ENCODE data around the gene KRTAP4-11.
"Not testable (repeated sequence)": the region's sequence is repeated elsewhere in the genome, so short reads cannot be mapped to it uniquely, and the experiment has no call there.

Gene KRTAP4-11

GRCh38 chr17:41117846-41118386 is at the start of gene KRTAP4-11:
Gene KRTAP4-11, minus strand, starts transcription at chr17:41118373. Its CDS starts 58 bp downstream, at chr17:41118315.
- DNase-seq = not testable (repeated sequence)

DNA sequence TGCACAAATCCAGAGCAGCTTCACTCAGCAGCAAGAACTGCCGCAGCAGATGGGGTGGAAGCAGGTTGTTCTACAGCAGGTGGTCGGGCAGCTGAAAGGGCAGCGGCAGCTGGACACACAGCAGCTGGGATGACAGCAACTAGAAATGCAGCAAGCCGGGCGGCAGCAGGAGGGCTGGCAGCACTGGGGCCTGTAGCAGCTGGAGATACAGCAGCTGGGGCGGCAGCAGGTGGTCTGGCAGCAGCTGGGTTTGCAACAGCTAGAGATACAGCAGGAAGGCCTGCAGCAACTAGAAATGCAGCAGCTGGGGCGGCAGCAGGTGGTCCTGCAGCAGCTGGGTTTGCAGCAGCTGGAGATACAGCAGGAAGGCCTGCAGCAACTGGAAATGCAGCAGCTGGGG is 49.4 kb upstream of the KRTAP4-11 start:
- no peak for DNase-seq

- no peak for DNase-seq
Measured at GRCh38 chr17:41163828-41164227, 45.7 kb upstream of the KRTAP4-11 start.

GRCh38 chr17:41160648-41161047 is 42.5 kb upstream of the KRTAP4-11 start, which contains the start of gene KRTAP4-4:
Gene KRTAP4-4, minus strand, starts transcription at chr17:41160748. Its CDS starts 57 bp downstream, at chr17:41160691.
- DNase-seq = no peak

- not testable (repeated sequence) for DNase-seq
Measured at GRCh38 chr17:41160190-41160589, 42.0 kb upstream of the KRTAP4-11 start.

DNA sequence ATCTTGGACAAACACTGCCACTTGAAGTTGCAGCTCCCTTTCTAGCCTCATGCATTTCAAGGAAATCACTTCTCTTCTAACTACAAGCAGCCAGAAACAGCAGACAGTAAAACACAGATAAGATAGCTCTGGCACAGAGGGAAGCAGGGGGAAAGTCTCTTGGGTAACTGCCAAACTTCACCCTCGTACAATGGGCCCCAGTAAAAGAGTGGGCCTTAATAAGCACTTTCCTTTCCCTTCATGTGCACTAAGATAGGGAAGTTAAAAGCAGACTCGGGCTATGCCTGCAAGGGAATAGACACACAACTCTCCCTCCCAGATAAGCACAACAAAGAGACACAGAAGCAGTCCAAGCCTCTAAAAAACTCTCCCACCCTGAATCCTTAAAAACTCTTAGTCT is 35.7 kb upstream of the KRTAP4-11 start:
- peak; percentile 78 for DNase-seq

- DNase-seq = no peak
Measured at GRCh38 chr17:41151525-41151924, 33.4 kb upstream of the KRTAP4-11 start.

- DNase-seq = no peak
Measured at GRCh38 chr17:41150026-41150425, 31.9 kb upstream of the KRTAP4-11 start.

DNA sequence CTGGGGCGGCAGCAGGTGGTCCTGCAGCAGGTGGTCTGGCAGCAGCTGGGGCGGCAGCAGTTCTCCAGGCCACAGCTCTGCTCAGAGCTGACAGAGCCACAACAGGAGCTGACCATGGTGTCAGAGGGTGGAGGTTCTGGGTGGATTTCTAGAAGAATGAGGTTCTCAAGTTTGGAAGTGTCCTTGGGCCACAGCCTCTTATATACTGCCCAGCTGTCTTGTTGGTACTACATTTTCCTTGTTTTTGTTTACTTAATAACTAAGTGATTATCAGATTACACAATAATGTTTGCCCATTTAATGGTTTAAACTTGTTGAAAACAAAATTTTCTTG is 31.4 kb upstream of the KRTAP4-11 start, which contains the start of gene KRTAP4-5:
Gene KRTAP4-5 (minus strand): TSS at position 174 of the 334 bp plus-strand sequence. CDS start 58 bp downstream, at position 116.
- DNase-seq = no peak

DNA sequence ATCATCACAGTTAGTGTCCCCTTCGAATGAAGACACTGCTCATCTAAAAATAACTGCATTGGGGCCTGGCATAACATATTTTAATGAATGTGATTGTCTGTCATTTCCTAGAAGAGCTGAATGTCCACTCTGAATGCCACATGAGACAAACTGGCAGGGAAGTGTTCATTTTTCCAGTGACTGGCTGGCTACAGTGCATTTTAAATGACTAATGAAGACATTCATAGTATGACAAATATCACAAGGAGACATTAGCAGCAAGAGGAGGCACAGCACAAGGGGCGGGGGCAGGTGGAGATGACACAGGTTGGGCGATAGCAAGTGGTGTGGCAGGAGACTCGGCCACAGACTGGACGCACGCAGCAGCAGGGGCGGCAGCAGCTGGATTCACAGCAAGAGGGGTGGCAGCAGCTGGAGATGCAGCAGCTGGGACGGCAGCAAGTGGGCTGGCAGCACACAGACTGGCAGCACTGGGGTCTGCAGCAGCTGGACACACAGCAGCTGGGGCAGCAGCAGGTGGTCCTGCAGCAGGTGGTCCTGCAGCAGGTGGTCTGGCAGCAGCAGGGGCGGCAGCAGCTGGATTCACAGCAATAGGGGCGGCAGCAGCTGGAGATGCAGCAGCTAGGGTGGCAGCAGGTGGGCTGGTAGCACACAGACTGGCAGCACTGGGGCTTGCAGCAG is 30.9 kb upstream of the KRTAP4-11 start:
- DNase-seq = not testable (repeated sequence)

DNA sequence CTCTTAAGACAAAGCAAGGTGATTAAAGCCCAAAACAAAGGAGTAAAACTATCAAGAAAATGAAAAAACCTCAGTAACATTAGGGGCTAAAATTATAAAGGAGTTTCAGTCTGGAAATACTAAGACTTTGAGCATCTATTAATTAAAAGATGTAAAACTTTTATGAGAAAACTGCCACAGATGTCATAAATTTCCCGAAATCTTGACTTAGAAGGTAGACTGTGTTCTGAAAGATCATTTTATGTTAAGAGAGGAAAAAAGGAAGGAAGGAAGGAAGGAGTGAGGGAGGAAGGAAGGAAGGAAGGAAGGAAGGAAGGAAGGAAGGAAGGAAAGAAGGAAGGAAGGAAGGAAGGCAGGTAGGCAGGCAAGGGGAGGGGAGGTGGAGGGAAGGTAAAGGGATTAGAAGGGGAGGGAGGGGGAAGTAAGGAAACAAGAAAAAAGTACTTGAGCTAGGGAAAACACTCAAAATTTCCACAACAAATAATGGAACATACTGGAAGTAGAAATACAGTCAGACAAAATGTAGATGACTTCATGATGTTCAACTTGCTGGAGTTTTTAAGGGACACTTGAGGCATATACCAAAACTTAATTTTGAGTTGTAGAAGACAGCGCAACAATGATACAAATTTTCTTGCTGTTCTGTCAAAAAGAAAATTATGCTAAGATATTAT is 29.5 kb upstream of the KRTAP4-11 start:
- DNase-seq = no peak

- DNase-seq = no peak
Measured at GRCh38 chr17:41145261-41145660, 27.1 kb upstream of the KRTAP4-11 start.

- no peak for DNase-seq
Measured at GRCh38 chr17:41144846-41145245, 26.7 kb upstream of the KRTAP4-11 start.

GRCh38 chr17:41141361-41141760 is 23.2 kb upstream of the KRTAP4-11 start:
- no peak for DNase-seq

GRCh38 chr17:41140360-41141131 is 22.4 kb upstream of the KRTAP4-11 start, which contains the start of gene KRTAP4-6:
Gene KRTAP4-6, minus strand, starts transcription at chr17:41140544. Its CDS starts 57 bp downstream, at chr17:41140487.
- DNase-seq = no peak

GRCh38 chr17:41139865-41140264 is 21.7 kb upstream of the KRTAP4-11 start:
- DNase-seq = not testable (repeated sequence)

DNA sequence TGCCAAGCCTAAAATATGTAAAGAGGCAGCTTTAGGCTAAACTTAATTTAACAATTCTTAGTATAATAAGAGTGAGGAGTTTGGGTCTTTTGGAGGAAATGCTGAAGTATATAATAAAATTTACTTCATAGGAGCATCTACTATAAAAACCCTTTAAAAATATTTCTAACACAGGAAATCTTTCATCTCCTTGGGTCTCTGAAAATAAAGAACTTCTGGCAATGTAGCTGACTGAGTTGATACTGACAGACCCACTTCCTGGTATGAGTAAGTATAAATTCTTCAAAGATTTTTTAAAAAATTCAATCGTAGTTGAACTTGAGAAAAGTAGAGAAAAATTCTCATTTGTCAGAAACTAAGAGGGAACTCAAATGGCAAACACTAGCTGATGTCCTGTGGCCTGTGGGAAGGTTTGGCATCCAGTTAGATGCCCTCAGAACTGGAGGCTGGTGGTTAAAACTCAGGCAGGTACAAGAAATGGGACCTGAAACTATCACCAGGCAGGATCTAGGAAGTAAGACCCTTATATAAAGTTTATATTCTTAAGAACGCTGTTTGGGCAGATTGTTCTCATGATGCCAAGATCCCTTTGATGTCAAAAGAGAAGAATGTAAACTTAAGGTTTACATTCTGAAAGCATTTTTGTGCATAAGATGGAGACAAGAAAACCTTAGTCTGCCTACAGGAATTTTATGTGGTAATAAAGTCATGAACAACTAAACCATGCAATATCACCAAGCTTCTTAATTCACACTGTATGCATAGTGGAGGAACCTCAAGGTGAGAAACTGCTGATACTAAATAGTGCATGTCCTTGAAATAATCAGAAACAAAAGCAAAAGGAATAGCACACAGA is 15.9 kb upstream of the KRTAP4-11 start:
- no peak for DNase-seq

DNA sequence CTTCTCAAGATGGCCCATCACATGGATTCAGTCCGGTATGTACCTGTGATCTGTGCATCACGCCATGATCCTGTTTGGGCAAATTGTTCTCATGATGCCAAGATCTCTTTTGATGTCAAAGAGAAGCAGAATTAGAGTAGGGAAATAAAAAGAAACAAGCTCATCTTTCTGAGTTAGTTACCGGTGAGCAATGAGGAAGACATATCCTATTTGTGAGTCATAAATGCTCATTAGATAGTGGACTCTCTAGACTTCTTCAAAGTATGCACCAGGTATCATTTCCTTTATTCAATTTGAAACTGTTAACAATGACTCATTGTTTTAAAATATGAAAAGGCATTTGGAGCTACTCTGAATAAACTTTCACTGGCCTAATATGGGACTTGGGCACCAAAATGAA is 13.8 kb upstream of the KRTAP4-11 start:
- no peak for DNase-seq

GRCh38 chr17:41127371-41127770 is 9.2 kb upstream of the KRTAP4-11 start:
- DNase-seq = no peak

DNA sequence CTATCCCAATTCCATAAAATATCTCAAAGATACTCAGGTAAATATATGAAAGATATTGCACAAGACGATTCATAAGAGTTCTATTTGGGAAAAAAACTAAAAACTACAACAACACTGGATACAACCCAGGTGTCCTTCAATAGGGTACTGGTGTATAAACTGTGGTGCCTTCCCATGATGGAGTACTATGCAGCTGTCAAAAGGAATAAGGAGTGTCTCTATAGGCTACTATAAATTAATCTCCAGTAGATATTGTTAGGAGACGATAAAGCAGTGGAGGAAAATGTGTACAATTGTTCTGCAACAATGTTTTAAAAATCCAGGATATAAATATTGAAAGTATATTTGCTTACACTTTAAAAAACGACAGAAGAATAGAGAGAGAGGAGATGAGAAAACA is 8.2 kb upstream of the KRTAP4-11 start:
- no peak for DNase-seq

GRCh38 chr17:41125064-41125463 is 6.9 kb upstream of the KRTAP4-11 start:
- DNase-seq = no peak

DNA sequence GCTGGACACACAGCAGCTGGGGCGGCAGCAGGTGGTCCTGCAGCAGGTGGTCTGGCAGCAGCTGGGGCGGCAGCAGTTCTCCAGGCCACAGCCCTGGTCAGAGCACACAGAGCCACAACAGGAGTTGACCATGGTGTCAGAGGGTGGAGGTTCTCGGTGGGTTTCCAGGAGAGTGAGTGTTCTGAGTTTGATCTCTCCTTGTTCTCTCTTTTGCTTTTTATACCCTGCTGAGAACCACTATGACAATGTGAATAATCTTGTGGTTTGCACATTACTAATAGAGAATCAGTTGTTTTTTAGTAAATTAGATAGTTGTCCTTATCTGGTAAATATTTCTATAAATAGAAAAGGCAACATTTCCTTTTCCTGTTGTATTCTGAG is 5.8 kb upstream of the KRTAP4-11 start, which contains the start of gene KRTAP4-12:
Gene KRTAP4-12 (minus strand): TSS at position 192 of the 381 bp plus-strand sequence. CDS start 60 bp downstream, at position 132.
- not testable (repeated sequence) for DNase-seq

Data from hematopoietic multipotent progenitor cell treated with erythropoietin and hydrocortisone succinate and interleukin-3 and kit ligand, for 4 days (in vitro differentiated cells).